Measurements from ENCODE around the gene C1QTNF9. TPM values are rescaled to one million over a fixed set of nuclear protein-coding genes. Genes with fewer than 3 reads are reported as not detected.
"Not testable (repeated sequence)": the region's sequence is repeated elsewhere in the genome, so short reads cannot be mapped to it uniquely, and the experiment has no call there.

The C1QTNF9 gene
- total RNA-seq, 4 donors from 2014 or later, result not detected

- H3K4me1 ChIP-seq, result peaks cover 0 to 3% of the 10 kb centered on the region in 2 donors
- H3K4me3 ChIP-seq (replicated peaks in 1 of 3), result no peak overlapping the region
- 84 to 85% methylated on average over 26 to 27 of the region's 27 CpGs for WGBS, 2 donors
- DNase-seq, result no peak
- TF ChIP-seq, protein P1, sequence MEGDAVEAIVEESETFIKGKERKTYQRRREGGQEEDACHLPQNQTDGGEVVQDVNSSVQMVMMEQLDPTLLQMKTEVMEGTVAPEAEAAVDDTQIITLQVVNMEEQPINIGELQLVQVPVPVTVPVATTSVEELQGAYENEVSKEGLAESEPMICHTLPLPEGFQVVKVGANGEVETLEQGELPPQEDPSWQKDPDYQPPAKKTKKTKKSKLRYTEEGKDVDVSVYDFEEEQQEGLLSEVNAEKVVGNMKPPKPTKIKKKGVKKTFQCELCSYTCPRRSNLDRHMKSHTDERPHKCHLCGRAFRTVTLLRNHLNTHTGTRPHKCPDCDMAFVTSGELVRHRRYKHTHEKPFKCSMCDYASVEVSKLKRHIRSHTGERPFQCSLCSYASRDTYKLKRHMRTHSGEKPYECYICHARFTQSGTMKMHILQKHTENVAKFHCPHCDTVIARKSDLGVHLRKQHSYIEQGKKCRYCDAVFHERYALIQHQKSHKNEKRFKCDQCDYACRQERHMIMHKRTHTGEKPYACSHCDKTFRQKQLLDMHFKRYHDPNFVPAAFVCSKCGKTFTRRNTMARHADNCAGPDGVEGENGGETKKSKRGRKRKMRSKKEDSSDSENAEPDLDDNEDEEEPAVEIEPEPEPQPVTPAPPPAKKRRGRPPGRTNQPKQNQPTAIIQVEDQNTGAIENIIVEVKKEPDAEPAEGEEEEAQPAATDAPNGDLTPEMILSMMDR (IDR thresholded peaks at IDR 0.05), result no peak
- no peak for TF ChIP-seq POLR2A (IDR thresholded peaks at IDR 0.05)
- intact Hi-C loops (cut with DNase I), result no loop called here
- H3K27me3 ChIP-seq, result no peaks in the 10 kb centered on the region
- peaks cover 15 to 16% of the 10 kb centered on the region in 2 donors for H3K36me3 ChIP-seq
- H3K9me3 ChIP-seq, result no peaks in the 10 kb centered on the region
- no peak overlapping the region for H3K27ac ChIP-seq
Measured at GRCh38 chr13:24307211-24308067, 1.9 kb upstream of the C1QTNF9 start.

GRCh38 chr13:24308068-24308445, 1.3 kb upstream of the C1QTNF9 start:
- peaks cover 0 to 3% of the 10 kb centered on the region in 2 donors for H3K4me1 ChIP-seq
- DNase-seq, result no peak
- no peaks in the 10 kb centered on the region for H3K9me3 ChIP-seq
- no peaks in the 10 kb centered on the region for H3K27me3 ChIP-seq
- intact Hi-C loops (cut with DNase I), result no loop called here
- H3K36me3 ChIP-seq, result peaks cover 10 to 16% of the 10 kb centered on the region in 2 donors
- H3K4me3 ChIP-seq (replicated peaks in 1 of 3), result no peak overlapping the region
- H3K27ac ChIP-seq, result no peak overlapping the region
- WGBS, 2 donors, result 80 to 86% methylated on average over 13 to 16 of the region's 33 CpGs
- TF ChIP-seq, protein P1 (IDR thresholded peaks at IDR 0.05), result no peak
- TF ChIP-seq POLR2A (IDR thresholded peaks at IDR 0.05), result no peak

DNA sequence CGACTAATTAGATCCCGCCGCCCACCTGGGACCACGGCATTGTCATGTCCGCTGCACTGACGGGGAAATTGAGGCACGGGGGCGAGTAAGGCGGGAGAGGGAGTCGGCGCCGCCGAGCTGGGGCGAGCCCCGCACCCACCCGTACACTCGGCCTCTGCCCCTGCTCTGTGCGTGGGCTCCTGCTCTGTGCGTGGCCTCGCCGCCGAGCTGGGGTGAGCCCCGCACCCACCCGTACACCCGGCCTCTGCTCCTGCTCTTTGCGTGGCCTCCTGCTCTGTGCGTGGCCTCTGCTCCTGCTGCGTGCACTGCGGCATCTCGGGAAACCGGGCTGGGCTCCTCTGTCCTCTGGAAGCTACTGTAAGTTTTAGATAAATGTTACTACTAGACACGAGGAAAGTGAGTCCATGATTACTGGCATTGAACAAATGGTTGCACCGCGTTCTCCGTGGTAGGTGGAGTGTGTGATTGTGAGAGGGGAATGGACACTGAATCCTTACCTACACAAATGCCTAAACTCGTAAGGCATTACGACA, 826 bp upstream of the C1QTNF9 start:
- Histone ChIP-seq H3K27me3 (no peaks in the 10 kb centered on the region), H3K9me3 (no peaks in the 10 kb centered on the region), H3K4me1 (peaks cover 0 to 3% of the 10 kb centered on the region in 2 donors), H3K36me3 (peaks cover 5 to 11% of the 10 kb centered on the region in 2 donors), H3K4me3 (replicated peaks in 1 of 3) (no peak overlapping the region), H3K27ac (no peak overlapping the region)
- 90 to 92% methylated on average over 18 to 36 of the region's 37 CpGs for WGBS, 2 donors
- TF ChIP-seq POLR2A (IDR thresholded peaks at IDR 0.05), result no peak
- TF ChIP-seq, protein P1 (IDR thresholded peaks at IDR 0.05), result no peak
- intact Hi-C loops (cut with DNase I), result no loop called here
- DNase-seq, result no peak

DNA sequence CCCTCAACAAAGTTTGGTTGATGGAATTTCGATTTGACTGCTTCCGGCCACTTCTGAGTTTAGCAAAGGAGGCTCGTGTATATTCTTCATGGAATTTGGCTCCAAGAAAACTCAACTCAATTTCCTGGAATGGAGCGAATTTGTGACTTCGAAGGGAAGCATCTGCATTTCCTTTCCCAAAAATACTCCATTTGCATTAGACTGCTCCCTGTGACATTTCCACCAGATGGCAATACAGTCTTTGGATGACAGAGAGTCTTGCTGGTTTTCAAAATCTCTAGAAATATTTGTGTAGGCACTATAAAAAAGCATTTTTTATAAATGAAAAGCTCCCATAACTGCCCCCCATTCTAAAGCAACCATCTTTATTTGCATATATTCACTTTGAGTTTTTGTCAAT, 4.1 kb downstream of the C1QTNF9 start:
- H3K27me3 ChIP-seq, result no peaks in the 10 kb centered on the region
- H3K4me1 ChIP-seq, result no peaks in the 10 kb centered on the region
- no peak for TF ChIP-seq POLR2A (IDR thresholded peaks at IDR 0.05)
- TF ChIP-seq, protein P1 (IDR thresholded peaks at IDR 0.05), result no peak
- intact Hi-C loops (cut with DNase I), result no loop called here
- H3K9me3 ChIP-seq, result no peaks in the 10 kb centered on the region
- DNase-seq, result no peak
- H3K27ac ChIP-seq, result no peak overlapping the region
- 54% methylated on average over 5 of the region's 5 CpGs for WGBS, 2 donors
- no peaks in the 10 kb centered on the region for H3K36me3 ChIP-seq
- H3K4me3 ChIP-seq (replicated peaks in 1 of 3), result no peak overlapping the region

GRCh38 chr13:24317835-24318234, 8.5 kb downstream of the C1QTNF9 start:
- H3K27ac ChIP-seq; H3K27me3 ChIP-seq; H3K4me3 ChIP-seq (replicated peaks in 1 of 3); intact Hi-C loops (cut with DNase I); H3K36me3 ChIP-seq; H3K4me1 ChIP-seq; DNase-seq; H3K9me3 ChIP-seq: not testable (repeated sequence)
- WGBS, 2 donors, result 85 to 89% methylated on average over 6 to 10 of the region's 10 CpGs

GRCh38 chr13:24318878-24319277, 9.5 kb downstream of the C1QTNF9 start:
- intact Hi-C loops (cut with DNase I); H3K4me1 ChIP-seq; H3K27ac ChIP-seq; H3K27me3 ChIP-seq; H3K36me3 ChIP-seq; H3K4me3 ChIP-seq (replicated peaks in 1 of 3); DNase-seq; H3K9me3 ChIP-seq: not testable (repeated sequence)
- WGBS, 2 donors, result 74 to 75% methylated on average over 4 of the region's 4 CpGs

GRCh38 chr13:24319641-24320040, 10.3 kb downstream of the C1QTNF9 start:
- H3K36me3 ChIP-seq; H3K27ac ChIP-seq; H3K4me3 ChIP-seq (replicated peaks in 1 of 3); H3K27me3 ChIP-seq; DNase-seq; H3K4me1 ChIP-seq; H3K9me3 ChIP-seq; intact Hi-C loops (cut with DNase I): not testable (repeated sequence)
- WGBS, 2 donors, result 86 to 91% methylated on average over 6 of the region's 6 CpGs

GRCh38 chr13:24321416-24321815, 12.0 kb downstream of the C1QTNF9 start:
- intact Hi-C loops (cut with DNase I); DNase-seq; H3K9me3 ChIP-seq; H3K4me3 ChIP-seq (replicated peaks in 1 of 3); H3K36me3 ChIP-seq; H3K27ac ChIP-seq; H3K27me3 ChIP-seq; H3K4me1 ChIP-seq: not testable (repeated sequence)
- 83 to 85% methylated on average over 8 of the region's 8 CpGs for WGBS, 2 donors

DNA sequence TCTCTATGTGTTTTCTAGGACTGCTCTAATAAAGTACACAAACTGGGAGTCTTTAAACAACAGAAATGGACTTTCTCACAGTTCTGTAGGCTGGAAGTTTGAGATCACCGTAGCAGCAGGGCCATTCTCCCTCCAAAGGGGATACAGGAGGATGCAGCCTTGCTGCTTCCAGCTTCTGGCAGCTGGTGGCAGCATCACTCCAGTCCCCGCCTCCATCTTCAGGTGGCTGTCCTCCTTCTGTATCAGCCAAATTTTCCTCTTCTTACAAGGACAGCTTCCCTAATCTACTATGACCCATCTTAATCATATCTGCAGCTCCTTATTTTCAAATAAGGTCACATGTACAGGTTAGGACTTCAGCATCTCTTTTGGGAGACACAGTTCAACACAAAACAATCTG, 13.1 kb downstream of the C1QTNF9 start:
- H3K9me3 ChIP-seq; H3K4me3 ChIP-seq (replicated peaks in 1 of 3); intact Hi-C loops (cut with DNase I); H3K4me1 ChIP-seq; H3K27me3 ChIP-seq; H3K36me3 ChIP-seq; H3K27ac ChIP-seq; DNase-seq: not testable (repeated sequence)
- 58 to 60% methylated on average over 2 of the region's 2 CpGs for WGBS, 2 donors
